NCI-H345 (cell line): ENCODE data around the gene HOXC13.

Experiments used
- DNase-seq: peaks from one replicate; lab custom pipeline; 2025; lab: John Stamatoyannopoulos, UW

Gene HOXC13

GRCh38 chr12:53939141-53940108 lies 794 bp downstream of the HOXC13 start:
- peak; percentile 14 for DNase-seq

GRCh38 chr12:53940443-53941014 lies 1.9 kb downstream of the HOXC13 start:
- no peak for DNase-seq

GRCh38 chr12:53941187-53941586 lies 2.6 kb downstream of the HOXC13 start:
- DNase-seq, result no peak

- no peak for DNase-seq
Observed at GRCh38 chr12:53941750-53942149, 3.1 kb downstream of the HOXC13 start.

- no peak for DNase-seq
Observed at GRCh38 chr12:53942467-53942997, 3.9 kb downstream of the HOXC13 start.

GRCh38 chr12:53944209-53944608 lies 5.6 kb downstream of the HOXC13 start:
- no peak for DNase-seq

- DNase-seq, result no peak
Observed at GRCh38 chr12:53944907-53945847, 6.5 kb downstream of the HOXC13 start.

GRCh38 chr12:53947743-53948142 lies 9.1 kb downstream of the HOXC13 start:
- DNase-seq, result no peak

- no peak for DNase-seq
Observed at GRCh38 chr12:53948650-53949593, 10.3 kb downstream of the HOXC13 start.

GRCh38 chr12:53949631-53950436 lies 11.2 kb downstream of the HOXC13 start:
- peak; percentile 23 for DNase-seq

- DNase-seq, result no peak
Observed at GRCh38 chr12:53950437-53950773, 11.8 kb downstream of the HOXC13 start.

- no peak for DNase-seq
Observed at GRCh38 chr12:53950789-53951576, 12.4 kb downstream of the HOXC13 start.

GRCh38 chr12:53951577-53952334 lies 13.1 kb downstream of the HOXC13 start:
- no peak for DNase-seq

GRCh38 chr12:53952335-53952694 lies 13.7 kb downstream of the HOXC13 start:
- DNase-seq, result no peak

- no peak for DNase-seq
Observed at GRCh38 chr12:53952871-53953734, 14.5 kb downstream of the HOXC13 start.

GRCh38 chr12:53953831-53954693 lies 15.4 kb downstream of the HOXC13 start:
- DNase-seq, result no peak

- no peak for DNase-seq
Observed at GRCh38 chr12:53954694-53955035, 16.0 kb downstream of the HOXC13 start, which contains the start of gene HOXC12. Gene HOXC12, plus strand, starts transcription at chr12:53954903. Its CDS starts 27 bp downstream, at chr12:53954930.
